Hepatocyte (in vitro differentiated cells): ENCODE measurements around the gene GULP1. TPM values are rescaled to one million over a fixed set of nuclear protein-coding genes. Genes with fewer than 3 reads are reported as not detected.

Experiments used
- DNase-seq: peaks from one replicate; pipeline ENCODE4 v3.0.0-alpha.2; 2016; ENCODE audit warnings: low spot score
- H2AFZ ChIP-seq: fragments of 200-600 bp; sonication (generic); 2 replicates; pipeline ENCODE4 v1.6.0; 2016; ENCODE audit warnings: antibody characterized with exemption, mild to moderate bottlenecking
- H3K27ac ChIP-seq: fragments of 200-600 bp; sonication (generic); 2 replicates; pipeline ENCODE4 v1.5.1; 2016; ENCODE audit warnings: mild to moderate bottlenecking
- H3K27me3 ChIP-seq: fragments of 200-600 bp; sonication (generic); 2 replicates; pipeline ENCODE4 v1.6.1; 2016
- H3K36me3 ChIP-seq: fragments of 200-600 bp; sonication (generic); replicated peaks from 2 replicates; pipeline ENCODE4 v1.5.1; 2016; ENCODE audit warnings: low read depth; ENCODE audit not compliant: insufficient read depth
- H3K4me1 ChIP-seq: fragments of 200-600 bp; sonication (generic); 2 replicates; pipeline ENCODE4 v1.5.1; 2016; ENCODE audit warnings: mild to moderate bottlenecking, moderate library complexity; ENCODE audit not compliant: insufficient read depth
- H3K4me2 ChIP-seq: fragments of 200-600 bp; sonication (generic); 2 replicates; pipeline ENCODE4 v1.6.0; 2016
- H3K4me3 ChIP-seq: fragments of 200-600 bp; sonication (generic); 2 replicates; pipeline ENCODE4 v1.5.1; 2016; ENCODE audit warnings: mild to moderate bottlenecking
- H3K79me2 ChIP-seq: fragments of 200-600 bp; sonication (generic); 2 replicates; pipeline ENCODE4 v1.6.0; 2017; ENCODE audit warnings: mild to moderate bottlenecking
- H3K9me2 ChIP-seq: fragments of 200-600 bp; sonication (generic); replicated peaks from 2 replicates; pipeline ENCODE4 v1.6.0; 2017; ENCODE audit warnings: mild to moderate bottlenecking; ENCODE audit not compliant: insufficient read depth
- H3K9me3 ChIP-seq: fragments of 200-600 bp; sonication (generic); 2 replicates; pipeline ENCODE4 v1.5.1; 2016; ENCODE audit warnings: low read depth, mild to moderate bottlenecking
- H4K20me1 ChIP-seq: fragments of 200-600 bp; sonication (generic); 2 replicates; pipeline ENCODE4 v1.6.0; 2016; ENCODE audit warnings: mild to moderate bottlenecking; ENCODE audit not compliant: insufficient read depth, poor library complexity, severe bottlenecking
- CTCF ChIP-seq: fragments of 200-600 bp; sonication (generic); IDR thresholded peaks from 2 replicates; pipeline ENCODE4 v1.5.1; 2016; ENCODE audit warnings: antibody characterized with exemption, mild to moderate bottlenecking; ENCODE audit not compliant: poor library complexity
- EZH2 ChIP-seq: fragments of 200-600 bp; sonication (generic); IDR thresholded peaks from 2 replicates; pipeline ENCODE4 v1.6.1; 2016; ENCODE audit warnings: antibody characterized with exemption, mild to moderate bottlenecking, borderline replicate concordance
- EZH2phosphoT487 ChIP-seq: fragments of 200-600 bp; sonication (generic); IDR thresholded peaks from one replicate; pipeline ENCODE4 v1.6.1; 2018; ENCODE audit warnings: antibody characterized with exemption, mild to moderate bottlenecking, low read depth, moderate library complexity; ENCODE audit not compliant: unreplicated experiment, severe bottlenecking
- WGBS: methylation state at CpG from one replicate; pipeline ENCODE4 v1.1.6; 2016; ENCODE audit warnings: low lambda C conversion rate; ENCODE audit errors: missing lambda C conversion rate; 5-methylcytosine and 5-hydroxymethylcytosine counted together
- polyA plus RNA-seq: library from polyadenylated mRNA; unstranded; fragments of >200 nt; fragmentation: Nextera tagmentation; extraction: Ambion mirVana; gene quantifications from 2 replicates; pipeline ENCODE4 v1.2.1, GENCODE V29; 2016
- total RNA-seq: library from RNA; depleted of rRNA; stranded (reverse); fragments of >200 nt; gene quantifications from 2 replicates; pipeline ENCODE4 v1.2.3, GENCODE V29; 2014

GULP1 gene
- total and polyA plus RNA-seq, 2 experiments from 2014 or later = 55.6 to 135 TPM

GRCh38 chr2:188327518-188328213 lies 36.0 kb downstream of the GULP1 start:
- Histone ChIP-seq H3K9me2 (no peaks in the 10 kb centered on the region), H3K36me3 (no peaks in the 10 kb centered on the region), H3K27me3 (no peaks in the 10 kb centered on the region), H3K79me2 (peaks cover 81% of the 10 kb centered on the region), H3K9me3 (no peaks in the 10 kb centered on the region), H4K20me1 (peaks cover 6% of the 10 kb centered on the region), H2AFZ (no peak overlapping the region), H3K27ac (peak overlapping the region; percentile 24), H3K4me3 (no peak overlapping the region), H3K4me1 (peaks cover 9% of the 10 kb centered on the region), H3K4me2 (no peak overlapping the region)
- no peak for TF ChIP-seq EZH2phosphoT487
- TF ChIP-seq EZH2 = no peak
- TF ChIP-seq CTCF = no peak
- no peak for DNase-seq

GRCh38 chr2:188328419-188328818 lies 36.7 kb downstream of the GULP1 start:
- Histone ChIP-seq H3K79me2 (peaks cover 83% of the 10 kb centered on the region), H3K4me1 (peaks cover 9% of the 10 kb centered on the region), H3K4me3 (no peak overlapping the region), H4K20me1 (peaks cover 6% of the 10 kb centered on the region), H3K27ac (no peak overlapping the region), H3K9me2 (no peaks in the 10 kb centered on the region), H3K36me3 (no peaks in the 10 kb centered on the region), H3K9me3 (no peaks in the 10 kb centered on the region), H3K4me2 (no peak overlapping the region), H3K27me3 (no peaks in the 10 kb centered on the region), H2AFZ (no peak overlapping the region)
- TF ChIP-seq CTCF (no peak), EZH2 (no peak), EZH2phosphoT487 (no peak)
- 88% methylated on average over 1 of the region's 1 CpG for WGBS
- no peak for DNase-seq

GRCh38 chr2:188330316-188331053 lies 38.8 kb downstream of the GULP1 start:
- Histone ChIP-seq H2AFZ (no peak overlapping the region), H4K20me1 (peaks cover 8% of the 10 kb centered on the region), H3K36me3 (no peaks in the 10 kb centered on the region), H3K79me2 (peaks cover 81% of the 10 kb centered on the region), H3K4me2 (no peak overlapping the region), H3K9me3 (no peaks in the 10 kb centered on the region), H3K9me2 (no peaks in the 10 kb centered on the region), H3K27me3 (no peaks in the 10 kb centered on the region), H3K27ac (no peak overlapping the region), H3K4me1 (peaks cover 9% of the 10 kb centered on the region), H3K4me3 (no peak overlapping the region)
- no peak for DNase-seq
- no peak for TF ChIP-seq EZH2phosphoT487
- TF ChIP-seq CTCF = no peak
- no peak for TF ChIP-seq EZH2
- 84% methylated on average over 2 of the region's 2 CpGs for WGBS
